ENCODE measurements around the gene SLC18A2.

DNA sequence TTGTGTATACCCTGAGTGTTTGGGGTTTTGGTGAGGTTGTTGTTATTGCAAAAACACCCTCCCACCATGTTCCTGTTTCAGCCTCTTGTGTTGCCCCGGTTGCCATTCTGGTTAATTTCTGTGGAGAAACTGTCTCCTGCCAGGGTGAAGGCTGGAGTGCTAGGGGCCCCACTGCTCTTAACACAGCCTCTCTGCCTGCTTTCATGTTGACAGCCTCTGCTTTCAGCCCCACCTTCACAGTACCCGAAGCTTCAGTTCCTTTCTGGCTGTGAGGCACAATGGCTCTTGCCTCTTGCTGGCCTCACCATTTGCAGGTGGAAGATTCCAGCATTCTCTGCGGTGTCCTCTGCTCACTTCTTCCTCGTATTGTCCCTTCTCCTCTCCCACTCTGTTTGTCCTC, 19.2 kb downstream of the SLC18A2 start:
- TF ChIP-seq, protein P1, sequence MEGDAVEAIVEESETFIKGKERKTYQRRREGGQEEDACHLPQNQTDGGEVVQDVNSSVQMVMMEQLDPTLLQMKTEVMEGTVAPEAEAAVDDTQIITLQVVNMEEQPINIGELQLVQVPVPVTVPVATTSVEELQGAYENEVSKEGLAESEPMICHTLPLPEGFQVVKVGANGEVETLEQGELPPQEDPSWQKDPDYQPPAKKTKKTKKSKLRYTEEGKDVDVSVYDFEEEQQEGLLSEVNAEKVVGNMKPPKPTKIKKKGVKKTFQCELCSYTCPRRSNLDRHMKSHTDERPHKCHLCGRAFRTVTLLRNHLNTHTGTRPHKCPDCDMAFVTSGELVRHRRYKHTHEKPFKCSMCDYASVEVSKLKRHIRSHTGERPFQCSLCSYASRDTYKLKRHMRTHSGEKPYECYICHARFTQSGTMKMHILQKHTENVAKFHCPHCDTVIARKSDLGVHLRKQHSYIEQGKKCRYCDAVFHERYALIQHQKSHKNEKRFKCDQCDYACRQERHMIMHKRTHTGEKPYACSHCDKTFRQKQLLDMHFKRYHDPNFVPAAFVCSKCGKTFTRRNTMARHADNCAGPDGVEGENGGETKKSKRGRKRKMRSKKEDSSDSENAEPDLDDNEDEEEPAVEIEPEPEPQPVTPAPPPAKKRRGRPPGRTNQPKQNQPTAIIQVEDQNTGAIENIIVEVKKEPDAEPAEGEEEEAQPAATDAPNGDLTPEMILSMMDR (IDR thresholded peaks at IDR 0.05; ENCODE audit: low read length) = no peak
- no peak for TF ChIP-seq EZH2 (IDR thresholded peaks at IDR 0.05; ENCODE audit: borderline replicate concordance, low read length)

Data from OCI-LY1 (cell line).